ENCODE data around the gene FAM184B.
"Not testable (repeated sequence)": the region's sequence is repeated elsewhere in the genome, so short reads cannot be mapped to it uniquely, and the experiment has no call there.

FAM184B gene

DNA sequence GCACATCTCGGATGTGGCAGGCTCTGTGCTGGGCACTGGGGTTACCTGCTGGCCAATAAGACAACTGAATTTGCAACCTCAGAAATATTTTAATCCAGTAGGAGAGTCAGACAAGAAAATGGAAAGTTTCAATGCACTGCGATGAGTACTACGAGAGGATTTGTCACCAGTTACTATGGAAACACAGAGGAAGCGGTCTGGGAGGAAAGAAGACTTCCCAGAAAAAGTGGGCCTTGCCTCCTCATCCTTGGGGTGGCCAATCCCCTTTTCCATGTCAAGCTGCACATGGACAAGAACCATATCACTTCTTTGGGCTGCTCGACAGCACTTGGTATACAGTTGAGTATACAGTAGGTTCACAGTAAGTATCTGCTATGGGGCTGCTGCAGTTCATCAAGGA lies 67.6 kb downstream of the FAM184B start:
- no peak for FAIRE-seq

DNA sequence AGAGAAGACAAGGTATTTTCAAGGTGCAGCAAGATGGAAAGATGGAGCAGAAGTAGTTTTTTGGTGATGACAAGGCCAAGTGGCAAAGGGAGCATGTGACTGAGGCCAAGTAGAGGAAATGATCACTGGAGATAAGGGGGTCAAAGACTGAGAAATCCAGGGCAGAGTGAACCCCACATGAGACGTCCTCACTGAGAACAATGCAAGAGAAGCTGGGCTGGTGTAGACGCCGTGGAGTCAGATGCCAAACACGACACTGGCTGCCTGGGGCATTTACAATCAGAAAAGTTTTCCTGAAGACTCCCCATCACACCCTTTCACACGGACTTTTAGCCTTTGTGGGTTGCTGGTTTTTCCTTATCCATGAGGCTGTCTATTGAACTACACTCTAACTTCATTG lies 69.3 kb downstream of the FAM184B start:
- FAIRE-seq = no peak

DNA sequence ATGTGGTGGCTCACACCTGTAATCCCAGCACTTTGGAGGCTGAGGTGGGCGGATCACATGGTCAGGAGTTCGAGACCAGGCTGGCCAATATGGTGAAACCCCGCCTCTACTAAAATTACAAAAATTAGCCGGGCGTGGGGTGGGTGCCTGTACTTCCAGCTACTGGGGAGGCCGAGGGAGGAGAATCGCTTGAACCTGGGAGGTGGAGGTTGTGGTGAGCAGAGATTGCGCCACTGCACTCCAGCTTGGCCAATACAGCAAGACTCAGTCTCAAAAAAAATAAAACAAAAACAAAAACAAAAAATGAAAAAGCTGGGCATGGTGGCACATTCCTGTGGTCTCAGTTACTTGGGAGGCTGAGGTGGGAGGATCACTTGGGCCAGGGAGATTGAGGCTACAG lies 70.2 kb downstream of the FAM184B start:
- FAIRE-seq = not testable (repeated sequence)

DNA sequence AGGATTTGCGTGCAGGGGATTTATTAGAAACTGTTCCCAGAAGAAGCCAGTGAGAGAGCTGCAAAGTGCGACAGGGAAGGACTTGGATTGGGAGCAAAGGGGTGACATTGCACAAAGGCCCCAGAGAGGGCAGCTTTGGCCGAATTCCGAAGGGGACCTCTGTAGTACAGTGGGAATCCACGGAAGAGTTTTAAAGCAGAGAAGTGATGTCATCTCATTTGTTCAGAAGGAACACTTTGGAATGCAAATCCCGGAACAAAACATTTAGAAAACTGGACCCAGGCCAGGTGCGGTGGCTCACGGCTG lies 71.7 kb downstream of the FAM184B start:
- FAIRE-seq = no peak

DNA sequence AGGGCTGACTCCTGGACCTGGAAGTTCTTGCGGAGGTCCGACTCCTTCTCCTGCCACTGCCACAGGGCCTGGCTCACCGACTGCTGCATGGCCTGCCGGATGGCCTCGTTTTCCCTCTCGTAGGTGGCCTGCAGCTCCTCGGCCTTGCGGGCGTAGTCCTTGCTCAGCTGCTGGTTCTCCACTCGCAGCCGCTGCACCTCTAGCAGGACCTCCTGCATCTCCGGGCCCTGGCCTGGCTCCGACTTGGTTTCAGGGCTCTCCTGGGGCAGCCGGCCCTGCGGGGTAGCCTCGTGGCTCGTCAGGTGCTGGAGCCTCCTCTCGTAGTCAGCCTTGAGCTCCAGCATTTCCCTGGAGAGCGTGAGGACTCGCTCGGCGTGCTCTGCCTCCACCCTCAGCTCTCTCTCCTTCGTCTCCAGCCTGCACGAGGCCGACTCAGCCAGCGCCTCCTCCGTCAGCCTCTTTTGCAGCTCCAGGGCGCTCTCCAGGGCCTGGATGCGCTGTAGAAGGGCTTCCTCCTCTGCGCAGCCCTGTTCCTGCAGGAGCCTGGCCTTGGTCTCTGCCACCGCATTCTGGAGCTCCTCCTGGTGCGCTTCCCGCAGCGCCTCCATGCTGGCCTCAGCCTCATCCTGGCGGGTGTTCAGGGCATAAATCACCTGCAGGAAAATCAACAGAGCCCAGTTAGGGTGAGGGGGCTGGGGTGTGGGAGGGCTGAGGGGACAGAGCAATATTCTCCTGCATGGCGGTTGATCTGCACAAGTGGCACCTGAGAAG lies 72.2 kb downstream of the FAM184B start:
- no peak for FAIRE-seq

DNA sequence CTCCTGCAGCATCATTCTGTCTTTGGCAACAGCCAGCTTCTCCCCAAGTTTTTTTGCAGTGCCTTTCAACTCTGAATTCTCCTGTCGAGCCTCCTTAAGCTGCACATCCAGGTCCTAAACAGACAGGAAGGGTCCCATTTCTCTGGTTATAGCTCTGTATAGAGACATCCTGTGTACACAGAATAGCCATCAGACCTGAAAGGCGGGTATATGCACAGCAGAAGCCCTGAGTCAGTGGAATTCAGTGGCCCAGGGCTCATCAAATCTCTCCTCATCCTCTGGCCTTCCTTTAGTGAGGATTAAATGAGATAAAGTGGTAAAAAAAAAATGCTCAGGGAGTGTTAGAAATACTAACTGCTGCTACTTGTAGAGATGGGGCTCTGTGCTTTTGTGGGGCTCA lies 73.8 kb downstream of the FAM184B start:
- no peak for FAIRE-seq

DNA sequence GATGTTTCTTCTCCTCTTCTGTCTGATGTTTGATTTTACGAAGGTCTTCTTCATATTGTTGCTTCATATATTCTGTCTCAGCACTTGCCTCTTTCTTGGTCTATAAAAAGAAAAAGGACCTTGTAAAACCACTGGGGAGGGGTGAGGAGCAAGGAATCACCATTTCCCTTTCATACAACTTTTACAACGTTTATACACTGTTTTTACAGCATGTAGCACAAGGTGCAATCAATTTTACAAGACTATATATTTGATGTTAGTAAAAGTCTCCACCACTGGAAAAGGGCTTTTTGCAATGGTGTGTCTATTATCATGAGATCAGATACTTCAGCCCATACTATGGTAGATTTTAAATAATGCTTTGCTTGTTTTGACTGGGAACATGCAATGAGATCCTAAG lies 76.3 kb downstream of the FAM184B start:
- no peak for FAIRE-seq

DNA sequence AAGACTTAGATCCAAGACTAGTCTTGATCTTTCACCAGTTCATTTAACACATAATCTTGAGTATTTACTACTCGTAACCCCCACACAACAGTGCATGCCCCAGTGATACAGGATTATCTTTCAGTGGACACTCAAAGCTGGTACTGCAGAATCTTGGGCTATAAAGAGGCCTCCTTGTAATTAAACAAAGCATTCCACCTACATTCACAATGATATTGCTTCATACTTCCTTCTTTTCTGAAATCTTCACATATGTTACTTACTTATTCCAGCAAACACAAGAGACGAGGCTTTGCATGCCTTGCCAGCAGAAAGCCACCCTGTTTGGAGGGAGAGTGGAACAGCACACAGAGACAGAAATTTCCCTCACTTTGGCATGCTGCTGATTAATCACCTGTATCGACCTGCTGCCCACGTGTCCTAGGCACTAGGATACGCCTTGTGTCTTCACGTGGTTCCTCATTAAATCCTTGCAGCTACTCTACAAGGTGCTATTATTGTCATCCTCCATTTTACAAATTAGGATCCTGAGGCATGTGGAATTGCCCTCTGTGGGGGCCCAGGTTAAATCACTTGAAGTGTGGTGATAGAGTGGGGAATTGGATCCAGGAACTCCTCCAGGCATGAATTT lies 77.3 kb downstream of the FAM184B start:
- FAIRE-seq = no peak

DNA sequence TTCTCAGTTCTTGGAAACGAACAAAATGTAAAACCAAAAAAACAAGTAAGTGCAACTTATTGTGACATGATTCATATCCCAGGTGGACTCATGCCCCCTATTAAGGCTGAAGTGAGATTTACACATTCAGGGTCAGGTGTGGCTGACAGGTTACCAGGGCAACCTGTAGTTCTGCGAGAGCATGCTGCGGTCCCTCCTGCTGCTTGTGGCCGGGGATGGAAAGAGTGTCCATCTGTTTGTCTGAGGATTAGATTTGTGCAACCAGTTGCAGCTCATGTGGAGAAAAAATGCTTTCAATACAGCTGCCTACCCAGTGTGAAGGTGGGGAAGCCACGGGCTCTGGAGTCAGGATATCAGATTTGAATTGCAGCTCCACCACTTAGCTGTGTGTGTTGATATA lies 78.8 kb downstream of the FAM184B start:
- FAIRE-seq = no peak

DNA sequence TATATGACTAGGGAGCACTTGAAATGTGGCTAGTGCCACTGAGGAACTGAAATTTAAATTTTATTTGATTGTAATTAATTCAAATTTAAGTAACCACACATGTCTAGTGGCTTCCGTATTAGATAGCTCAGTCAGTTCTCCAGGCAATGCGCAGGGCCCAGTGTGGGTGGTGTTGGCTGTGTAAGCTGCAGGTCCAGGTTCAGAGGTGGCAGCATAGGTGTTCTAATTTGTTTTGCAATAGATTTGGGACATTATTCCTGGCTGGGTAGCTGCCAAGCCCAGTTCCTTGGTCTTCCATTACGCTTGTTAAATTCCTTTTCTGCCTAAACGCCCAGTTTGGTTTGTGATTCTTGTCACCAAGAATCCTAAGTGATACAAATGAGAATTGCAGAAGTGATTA lies 79.5 kb downstream of the FAM184B start:
- FAIRE-seq = no peak

DNA sequence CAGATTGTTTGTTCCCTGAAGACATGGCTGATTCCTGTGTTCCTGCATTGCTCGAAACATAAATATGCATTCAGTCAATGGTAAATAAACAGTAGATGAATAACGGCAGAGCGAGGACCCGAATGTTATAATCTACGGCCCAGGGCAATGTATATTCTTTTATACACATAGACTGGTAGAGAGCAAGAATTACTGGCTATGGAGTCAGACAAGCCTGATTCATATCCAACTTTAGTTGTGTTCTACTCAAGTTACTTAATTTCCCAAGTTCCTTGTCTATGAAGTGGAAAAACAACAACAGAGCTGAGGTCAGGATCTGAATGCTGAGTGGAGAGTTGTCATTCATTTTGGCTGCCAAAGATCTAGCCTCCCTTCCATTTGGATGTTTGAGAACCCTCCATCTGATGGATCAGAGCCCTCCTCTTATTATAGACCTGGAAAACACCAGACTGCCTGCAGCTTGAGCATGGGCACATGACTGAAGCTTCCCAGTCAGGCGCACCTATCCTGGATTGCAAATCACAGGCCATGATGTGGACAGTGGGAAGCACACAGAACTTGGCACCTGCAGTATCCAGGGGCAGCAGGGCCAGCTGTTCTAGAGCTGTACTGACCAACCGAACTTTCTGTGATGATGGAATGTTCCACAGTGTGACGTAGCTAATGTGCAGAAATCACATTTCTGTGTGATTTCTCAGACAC lies 80.1 kb downstream of the FAM184B start:
- no peak for FAIRE-seq

DNA sequence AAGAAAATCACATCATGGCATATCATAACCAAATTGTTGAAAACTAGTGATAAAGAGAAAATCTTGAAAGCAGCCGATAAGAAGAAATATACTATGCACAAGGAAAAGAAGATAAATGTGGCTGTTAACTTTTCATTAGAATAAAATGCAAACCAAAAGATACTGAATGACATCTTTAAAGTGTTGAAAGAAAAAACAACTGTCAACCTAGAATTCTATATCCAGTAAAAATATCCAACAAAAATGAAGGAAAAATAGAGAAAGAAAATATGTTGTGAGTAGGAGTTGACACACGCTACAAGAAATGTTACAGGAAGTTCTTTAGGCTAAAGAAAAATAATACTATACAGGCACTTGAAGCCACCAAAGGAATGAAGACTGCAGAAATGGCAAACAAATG lies 82.0 kb downstream of the FAM184B start:
- no peak for FAIRE-seq

DNA sequence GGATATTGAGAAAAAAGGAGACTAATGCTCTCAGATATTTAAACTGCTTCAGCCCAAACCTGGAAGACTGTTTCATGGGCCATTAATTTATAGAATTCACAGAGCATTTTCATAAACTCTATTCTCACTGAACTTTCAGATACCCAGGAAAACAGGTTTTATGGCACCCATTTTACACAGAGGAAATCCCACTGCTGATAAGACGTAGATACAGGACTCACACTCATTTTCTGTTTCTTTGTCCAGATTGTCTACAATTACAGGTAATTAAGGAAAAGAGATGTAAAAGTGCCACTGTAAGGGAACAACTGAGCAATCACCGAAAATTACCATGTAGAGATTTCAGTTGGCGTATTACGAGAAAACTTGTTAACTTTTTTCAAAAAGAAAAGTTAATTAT lies 83.3 kb downstream of the FAM184B start:
- FAIRE-seq = no peak

DNA sequence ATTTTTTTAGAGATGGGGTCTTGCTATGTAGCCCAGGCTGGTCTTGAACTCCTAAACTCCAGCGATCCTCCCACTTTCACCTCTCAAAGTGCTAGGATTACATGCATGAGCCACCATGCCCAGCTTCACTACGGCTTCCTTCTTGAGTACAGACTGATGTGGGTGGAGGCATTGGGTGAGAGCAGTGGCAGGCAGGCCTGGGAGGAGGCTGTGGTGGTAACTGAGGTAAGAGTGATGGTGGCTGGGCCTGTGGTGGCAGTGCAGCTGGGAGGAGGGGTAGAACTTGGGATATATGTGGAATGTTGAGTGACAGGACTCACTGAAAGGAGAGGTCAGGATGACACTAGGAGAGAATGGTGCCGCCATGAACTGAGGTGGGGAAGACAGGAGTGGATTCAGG lies 86.1 kb downstream of the FAM184B start:
- no peak for FAIRE-seq

DNA sequence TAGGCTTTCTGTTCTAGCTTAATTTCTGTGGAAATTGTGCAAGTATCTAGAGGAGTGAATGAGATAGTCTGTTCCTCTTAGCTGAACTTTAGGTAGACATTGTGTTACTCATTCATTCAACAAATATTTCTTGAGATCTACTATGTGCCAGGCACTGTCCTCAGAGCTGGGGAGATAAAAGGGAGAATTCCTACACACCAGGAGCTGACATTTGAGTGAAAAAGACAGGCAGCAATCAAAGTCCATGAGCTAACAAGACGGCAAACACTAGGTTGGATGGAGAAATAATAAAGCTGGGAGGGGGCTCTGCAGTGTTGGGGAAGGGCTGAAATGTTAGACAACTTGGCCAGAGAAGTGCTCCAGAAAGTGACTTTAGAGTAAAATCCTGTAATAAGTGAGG lies 86.9 kb downstream of the FAM184B start:
- no peak for FAIRE-seq

DNA sequence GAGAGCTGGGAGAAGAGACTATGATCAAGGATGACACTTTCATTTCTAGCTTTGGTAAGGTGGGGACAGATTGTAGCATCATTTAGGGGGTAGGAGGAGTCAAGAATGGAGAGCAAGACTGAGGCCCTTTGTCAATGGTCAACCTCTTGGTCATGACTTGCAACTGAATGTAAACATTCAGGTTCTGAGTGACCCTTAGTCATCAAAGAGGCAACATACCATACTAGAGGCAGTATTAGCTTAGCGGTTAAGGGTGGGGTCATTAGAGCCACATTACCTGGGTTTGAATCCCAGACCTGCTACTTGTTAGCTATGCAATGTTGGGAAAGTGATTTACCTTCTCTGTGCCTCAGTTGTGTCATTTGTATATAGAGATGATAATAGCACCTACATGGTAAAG lies 90.5 kb downstream of the FAM184B start:
- FAIRE-seq = no peak

DNA sequence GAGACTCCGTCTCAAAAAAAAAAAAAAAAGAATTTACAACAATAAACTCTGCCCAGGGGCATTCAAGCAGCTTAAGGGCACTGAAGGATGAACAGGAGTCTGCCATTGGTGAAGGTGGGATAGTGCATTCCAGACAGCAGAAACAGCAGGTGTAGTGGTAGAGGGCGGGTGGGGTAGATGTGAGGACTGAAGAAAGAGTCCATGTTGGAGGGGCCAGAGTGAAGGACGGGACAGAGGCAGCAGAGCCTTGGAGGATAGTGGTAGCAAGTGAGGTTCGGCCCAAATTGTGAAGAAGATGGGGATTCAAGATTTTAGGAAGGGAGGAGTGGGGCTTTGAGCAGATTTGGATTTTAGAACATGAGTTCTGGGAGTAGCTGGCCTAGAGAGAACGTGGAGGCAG lies 91.3 kb downstream of the FAM184B start:
- no peak for FAIRE-seq

DNA sequence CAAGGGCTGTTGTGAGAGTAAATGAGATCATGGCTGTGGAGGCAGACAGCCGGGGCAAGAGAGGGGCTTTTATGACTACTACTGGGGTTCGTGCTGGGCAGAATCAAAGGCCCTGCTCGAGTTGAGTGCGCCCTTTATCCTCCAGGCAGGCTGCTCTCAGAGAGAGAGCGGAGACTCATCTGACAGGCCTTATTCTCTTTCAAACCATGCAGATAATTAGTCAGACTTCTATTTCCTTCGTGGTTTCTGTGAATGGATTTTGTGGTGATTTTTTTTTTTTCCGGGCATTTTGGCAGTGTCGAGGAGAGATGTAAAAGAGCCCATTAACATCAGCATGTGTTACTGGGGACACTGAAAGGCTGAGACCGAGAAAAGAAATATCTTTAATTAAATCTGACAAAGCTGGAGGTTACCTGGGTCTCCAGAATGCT lies 93.4 kb downstream of the FAM184B start:
- FAIRE-seq = no peak

DNA sequence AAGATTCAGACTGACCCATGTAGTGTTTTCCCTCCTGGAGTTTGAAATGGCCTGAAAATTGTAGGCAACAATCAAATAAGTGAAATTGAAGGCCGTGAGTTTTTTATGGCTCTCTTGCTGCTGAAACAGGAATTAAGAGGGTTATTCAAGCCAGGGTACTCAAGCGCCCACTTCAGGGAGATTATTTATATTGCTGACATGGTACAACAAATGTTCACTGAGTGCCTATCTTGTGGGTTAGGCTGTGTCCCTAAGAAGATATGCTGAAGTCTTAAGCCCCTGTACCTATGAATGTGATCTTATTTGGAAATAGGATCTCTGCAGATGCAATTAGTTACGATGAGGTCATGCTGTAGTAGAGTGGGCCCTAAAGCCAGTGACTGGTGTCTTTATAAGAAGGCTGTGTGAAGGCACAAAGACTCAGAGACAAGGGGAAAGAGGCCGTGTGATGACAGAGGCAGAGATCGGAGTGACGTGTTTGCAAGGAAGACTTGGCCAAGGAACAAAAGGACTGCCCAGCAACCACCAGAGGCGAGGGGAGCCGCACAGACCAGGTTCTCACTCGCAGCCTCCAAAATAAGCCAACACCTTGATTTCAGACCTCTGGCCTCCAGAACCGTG lies 94.1 kb downstream of the FAM184B start:
- FAIRE-seq = no peak

DNA sequence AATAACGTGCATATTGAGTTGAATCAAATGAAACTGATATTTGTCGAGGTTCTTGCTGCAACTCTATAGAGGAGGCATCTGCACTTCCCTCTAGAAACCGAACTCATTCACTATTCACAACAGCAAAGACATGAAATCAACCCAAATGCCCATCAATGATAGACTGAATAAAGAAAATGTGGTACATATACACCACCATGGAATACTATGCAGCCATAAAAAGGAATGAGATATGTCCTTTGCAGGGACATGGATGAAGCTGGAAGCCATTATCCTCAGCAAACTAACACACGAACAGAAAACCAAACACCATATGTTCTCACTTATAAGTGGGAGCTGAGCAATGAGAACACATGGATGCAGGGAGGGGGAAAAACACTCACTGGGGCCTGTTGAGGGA lies 96.8 kb downstream of the FAM184B start:
- not testable (repeated sequence) for FAIRE-seq

DNA sequence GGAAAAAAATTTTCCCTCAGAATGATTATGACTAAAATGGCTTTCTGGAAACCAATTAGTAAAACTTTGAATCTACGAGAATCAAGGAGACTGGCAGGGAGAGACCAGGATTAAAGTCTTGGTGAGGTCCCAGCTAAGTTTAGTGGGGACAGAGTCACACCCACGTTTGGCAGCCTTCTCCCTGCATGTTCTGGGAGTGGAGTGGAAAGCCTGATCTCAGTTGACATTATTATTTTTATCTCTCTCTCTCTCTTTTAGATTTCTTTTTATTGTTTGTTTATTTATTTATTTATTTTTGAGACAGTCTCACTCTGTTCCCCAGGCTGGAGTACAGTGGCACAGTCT lies 99.2 kb downstream of the FAM184B start:
- FAIRE-seq = no peak

DNA sequence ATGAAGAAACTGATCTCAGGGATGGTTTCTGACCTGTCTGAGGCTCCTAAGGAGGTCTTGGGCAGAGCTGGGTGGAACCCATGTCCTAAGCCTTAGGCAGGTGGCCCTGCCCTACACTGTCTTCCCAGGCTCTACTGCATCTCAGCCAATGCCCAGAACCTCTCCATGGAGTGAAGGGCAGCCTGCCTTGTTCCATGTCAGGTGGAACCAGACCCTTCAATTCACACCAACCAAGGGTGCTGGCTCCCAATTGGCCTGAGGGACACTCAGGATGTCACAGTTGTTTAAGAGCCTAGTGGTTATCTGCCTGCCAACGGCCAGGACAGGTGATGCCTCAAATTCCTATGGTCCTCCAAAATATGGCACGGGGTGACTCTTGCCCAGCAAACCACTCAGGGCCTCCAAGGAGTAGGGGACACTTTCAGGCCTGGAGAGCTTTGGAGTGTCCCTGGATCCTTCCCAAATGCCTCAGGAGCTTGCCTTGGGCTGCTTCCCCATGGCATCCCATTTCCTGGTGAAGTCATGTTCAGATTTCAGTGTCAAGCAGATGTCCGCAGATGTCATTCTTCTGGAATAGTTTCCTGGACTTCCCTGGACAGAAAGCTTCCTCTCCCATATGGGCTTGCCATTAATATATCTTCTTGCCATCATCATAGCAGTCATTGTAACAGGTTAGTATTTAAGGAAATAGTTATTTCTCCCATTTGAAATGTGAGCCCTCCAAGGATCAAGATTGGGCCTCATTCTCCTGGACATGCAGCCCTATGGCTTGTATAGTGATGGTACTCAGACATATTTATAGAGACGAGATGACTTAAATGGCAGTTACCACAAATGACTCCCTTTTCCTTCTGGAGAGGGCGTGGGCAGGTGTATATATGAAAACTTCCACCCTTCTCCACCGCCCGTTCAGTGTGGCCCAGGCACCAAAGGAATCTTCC lies 99.9 kb downstream of the FAM184B start:
- no peak for FAIRE-seq

All from TTC549 (cell line).